CD4-positive, alpha-beta memory T cell (primary cell): ENCODE measurements around the gene MRM2. TPM values are rescaled to one million over a fixed set of nuclear protein-coding genes. Genes with fewer than 3 reads are reported as not detected.

ENCODE experiments used
- CTCF ChIA-PET: fragments of 350-600 bp; sonication (Branson Sonifier 250); formaldehyde crosslinking; loops from one replicate; lab custom pipeline; 2021; ENCODE audit warnings: inconsistent platforms; ENCODE audit not compliant: partially characterized antibody; lab: Charles Lee
- POLR2A ChIA-PET: fragments of 350-600 bp; sonication (Branson Sonifier 250); formaldehyde crosslinking; loops from one replicate; lab custom pipeline; 2021; ENCODE audit not compliant: partially characterized antibody; lab: Charles Lee
- DNase-seq, 5 donors: peaks; one replicate each; pipeline versions ENCODE4 v3.0.0 to v3.0.0-alpha.2; 2020 to 2022; ENCODE audit warnings: mixed read lengths in 1 of 5
- H3K27ac ChIP-seq: one replicate; pipeline ENCODE4 v1.7.0; 2013; ENCODE audit warnings: low read depth, low read length
- H3K27me3 ChIP-seq: 2 replicates; pipeline ENCODE4 v1.7.0; 2013; ENCODE audit warnings: mild to moderate bottlenecking, low read length, moderate library complexity; ENCODE audit not compliant: insufficient read depth
- H3K36me3 ChIP-seq: 2 replicates; pipeline ENCODE4 v1.7.0; 2013; ENCODE audit warnings: mild to moderate bottlenecking, low read length, moderate library complexity; ENCODE audit not compliant: insufficient read depth
- H3K4me1 ChIP-seq: 2 replicates; pipeline ENCODE4 v1.7.0; 2013; ENCODE audit warnings: mild to moderate bottlenecking, low read length, moderate library complexity; ENCODE audit not compliant: insufficient read depth
- H3K4me3 ChIP-seq, 2 donors: one replicate each; pipeline ENCODE4 v1.7.0; 2013; ENCODE audit warnings: low read length in 2 of 2, mild to moderate bottlenecking in 1 of 2
- H3K9me3 ChIP-seq, 2 donors: one replicate each; pipeline ENCODE4 v1.7.0; 2013; ENCODE audit warnings: low read length in 2 of 2, control low read depth in 1 of 2; ENCODE audit not compliant: control insufficient read depth in 1 of 2
- H3K27ac Mint-ChIP-seq, 7 donors: one replicate each; pipeline ENCODE4 v1.8.0; 2020 to 2021; ENCODE audit warnings: mixed read lengths in 7 of 7, mild to moderate bottlenecking in 6 of 7, inconsistent platforms in 3 of 7, moderate library complexity in 3 of 7
- H3K27me3 Mint-ChIP-seq, 2 donors: one replicate each; pipeline ENCODE4 v1.8.0; 2020 to 2021; ENCODE audit warnings: mixed read lengths in 2 of 2
- H3K36me3 Mint-ChIP-seq, 2 donors: one replicate each; pipeline ENCODE4 v1.8.0; 2020 to 2021; ENCODE audit warnings: mixed read lengths in 2 of 2, inconsistent platforms in 1 of 2, mild to moderate bottlenecking in 1 of 2
- H3K4me1 Mint-ChIP-seq, 4 donors: one replicate each; pipeline ENCODE4 v1.8.0; 2020 to 2021; ENCODE audit warnings: mixed read lengths in 4 of 4, mild to moderate bottlenecking in 1 of 4
- H3K4me3 Mint-ChIP-seq, 8 donors: one replicate each; pipeline ENCODE4 v1.8.0; 2020 to 2021; ENCODE audit warnings: mixed read lengths in 8 of 8, mild to moderate bottlenecking in 7 of 8, moderate library complexity in 6 of 8, inconsistent platforms in 3 of 8
- H3K9me3 Mint-ChIP-seq, 8 donors: one replicate each; pipeline ENCODE4 v1.8.0; 2020 to 2021; ENCODE audit warnings: mixed read lengths in 8 of 8, mild to moderate bottlenecking in 5 of 8, inconsistent platforms in 3 of 8, moderate library complexity in 1 of 8
- intact Hi-C: fragments of 100-400 bp; cut with micrococcal nuclease; formaldehyde crosslinking; loops from one replicate; pipeline ENCODE4 v1.15.1; 2023
- polyA plus RNA-seq, 2 donors: library from polyadenylated mRNA; unstranded; fragments of 300-500 nt; fragmentation: Illumina TruSeq; gene quantifications; one replicate each; pipeline ENCODE4 v1.2.3, GENCODE V29; 2021
- total RNA-seq, 2 experiments: library from RNA; stranded (reverse); gene quantifications; one replicate each; pipeline ENCODE4 v1.2.3, GENCODE V29; 2021

Gene MRM2
- total and polyA plus RNA-seq, 4 experiments from 2014 or later, result 17.4 to 32.9 (median 24.0) TPM

DNA sequence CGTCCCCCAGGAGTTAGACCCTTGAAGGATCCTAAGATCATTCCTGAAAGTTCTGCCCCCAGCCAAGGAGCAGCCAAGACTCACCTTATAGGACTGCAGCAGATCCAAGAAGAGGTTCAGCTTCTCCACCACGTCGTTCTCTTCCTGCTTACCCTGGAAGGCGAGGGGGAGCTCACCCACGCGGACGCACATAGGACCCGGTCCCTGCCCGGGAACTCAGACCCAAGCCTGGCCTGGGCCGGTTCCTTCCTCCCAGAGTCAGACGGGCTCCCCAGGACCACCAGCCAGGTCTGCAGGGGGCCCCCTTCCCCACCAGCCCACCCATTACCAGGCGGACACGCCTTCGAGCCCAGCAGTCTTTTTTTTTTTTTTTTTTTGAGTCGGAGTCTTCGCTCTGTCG is 15.6 kb upstream of the MRM2 start:
- Histone ChIP-seq H3K36me3 (no peaks in the 10 kb centered on the region), H3K9me3 (no peaks in the 10 kb centered on the region), H3K4me1 (no peaks in the 10 kb centered on the region), H3K27ac (no peak overlapping the region), H3K4me3 (no peak overlapping the region), H3K27me3 (no peaks in the 10 kb centered on the region)
- no peaks in the 10 kb centered on the region for H3K27me3 Mint-ChIP-seq
- H3K27ac Mint-ChIP-seq, result no peak overlapping the region
- peaks cover 3 to 10% of the 10 kb centered on the region in 2 donors for H3K36me3 Mint-ChIP-seq
- H3K9me3 Mint-ChIP-seq, result no peaks in the 10 kb centered on the region
- ChIA-PET CTCF (no interaction called here), POLR2A (no interaction called here)
- H3K4me1 Mint-ChIP-seq, result peaks cover 2 to 21% (median 8%) of the 10 kb centered on the region in 4 donors
- no peak overlapping the region for H3K4me3 Mint-ChIP-seq
- DNase-seq, result no peak
- intact Hi-C loops, result no loop called here

DNA sequence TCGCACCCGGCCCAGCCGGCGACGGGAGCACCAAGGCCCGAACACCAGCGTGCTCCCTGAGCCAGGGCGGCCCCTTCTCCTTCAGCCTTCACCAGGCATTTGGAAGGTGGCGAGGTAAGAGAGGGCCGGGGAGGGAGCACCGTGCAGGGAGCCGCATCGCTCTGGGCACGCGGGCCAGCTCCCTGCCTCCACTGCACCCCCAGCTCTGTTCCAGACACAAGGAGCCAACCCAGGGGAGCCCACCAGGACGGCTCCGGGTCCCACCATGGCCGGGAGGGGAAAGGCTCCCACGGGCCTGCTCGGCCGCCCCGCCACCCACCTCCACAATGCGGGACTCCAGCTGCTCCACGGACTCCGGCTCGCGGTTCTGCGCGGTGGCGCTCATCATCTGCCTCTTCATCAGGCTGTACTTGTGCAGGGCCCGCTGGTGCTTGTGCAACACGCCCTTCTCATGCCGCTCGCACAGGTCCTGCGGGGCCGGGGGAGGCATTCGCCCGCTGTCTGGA is 15.1 kb upstream of the MRM2 start:
- Mint-ChIP-seq H3K4me3 (no peak overlapping the region), H3K36me3 (peaks cover 0 to 10% of the 10 kb centered on the region in 2 donors), H3K4me1 (peaks cover 2 to 16% (median 8%) of the 10 kb centered on the region in 4 donors), H3K27ac (no peak overlapping the region), H3K9me3 (no peaks in the 10 kb centered on the region), H3K27me3 (no peaks in the 10 kb centered on the region)
- H3K27me3 ChIP-seq, result no peaks in the 10 kb centered on the region
- H3K27ac ChIP-seq, result no peak overlapping the region
- no peaks in the 10 kb centered on the region for H3K36me3 ChIP-seq
- no peaks in the 10 kb centered on the region for H3K9me3 ChIP-seq
- DNase-seq, result no peak
- POLR2A ChIA-PET, result no interaction called here
- H3K4me3 ChIP-seq, result no peak overlapping the region
- H3K4me1 ChIP-seq, result no peaks in the 10 kb centered on the region
- CTCF ChIA-PET, result no interaction called here
- intact Hi-C loops, result no loop called here

DNA sequence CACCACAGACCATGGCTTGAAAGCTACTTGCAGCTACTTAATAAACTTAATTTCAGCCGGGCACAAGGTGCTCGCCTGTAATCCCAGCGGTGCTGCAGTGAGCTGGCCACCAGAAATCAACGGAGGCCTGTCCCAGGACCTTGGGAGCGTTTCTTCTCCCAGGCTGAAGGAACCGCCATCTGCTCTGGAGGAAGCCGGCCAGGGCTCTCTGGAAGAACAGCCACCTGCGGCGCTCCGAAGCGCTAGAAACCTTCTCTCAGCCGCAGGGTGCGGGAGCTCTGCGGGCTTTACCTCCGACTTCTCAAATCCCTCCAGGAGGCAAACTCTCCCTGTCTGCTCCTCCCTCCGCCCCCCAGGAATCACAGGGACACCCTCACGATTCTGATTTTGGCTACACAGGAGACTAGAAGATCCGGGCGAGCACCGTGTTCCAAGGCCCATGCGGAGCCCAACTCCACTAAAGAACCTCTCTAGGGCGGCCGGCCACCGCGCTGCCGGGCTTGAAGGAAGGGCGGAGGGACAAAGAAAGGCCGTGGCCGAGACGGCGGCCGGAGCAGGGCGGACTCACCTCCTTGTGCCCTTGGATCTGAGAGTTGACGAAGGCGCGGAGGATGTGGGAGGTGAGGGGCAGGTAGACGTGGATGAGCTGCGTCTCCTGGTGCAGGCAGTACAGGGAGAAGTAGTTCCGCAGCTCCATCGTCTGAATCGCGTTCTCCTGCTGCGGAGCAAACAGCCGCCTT is 14.5 kb upstream of the MRM2 start:
- Histone ChIP-seq H3K36me3 (no peaks in the 10 kb centered on the region), H3K27ac (no peak overlapping the region), H3K4me1 (no peaks in the 10 kb centered on the region), H3K4me3 (no peak overlapping the region), H3K9me3 (no peaks in the 10 kb centered on the region), H3K27me3 (no peaks in the 10 kb centered on the region)
- Mint-ChIP-seq H3K27ac (no peak overlapping the region), H3K36me3 (peaks cover 0 to 10% of the 10 kb centered on the region in 2 donors), H3K9me3 (no peaks in the 10 kb centered on the region), H3K27me3 (no peaks in the 10 kb centered on the region), H3K4me3 (no peak overlapping the region), H3K4me1 (peaks cover under 1 to 10% (median 3%) of the 10 kb centered on the region in 4 donors)
- CTCF ChIA-PET, result no interaction called here
- POLR2A ChIA-PET, result no interaction called here
- intact Hi-C loops, result no loop called here
- DNase-seq, result no peak

DNA sequence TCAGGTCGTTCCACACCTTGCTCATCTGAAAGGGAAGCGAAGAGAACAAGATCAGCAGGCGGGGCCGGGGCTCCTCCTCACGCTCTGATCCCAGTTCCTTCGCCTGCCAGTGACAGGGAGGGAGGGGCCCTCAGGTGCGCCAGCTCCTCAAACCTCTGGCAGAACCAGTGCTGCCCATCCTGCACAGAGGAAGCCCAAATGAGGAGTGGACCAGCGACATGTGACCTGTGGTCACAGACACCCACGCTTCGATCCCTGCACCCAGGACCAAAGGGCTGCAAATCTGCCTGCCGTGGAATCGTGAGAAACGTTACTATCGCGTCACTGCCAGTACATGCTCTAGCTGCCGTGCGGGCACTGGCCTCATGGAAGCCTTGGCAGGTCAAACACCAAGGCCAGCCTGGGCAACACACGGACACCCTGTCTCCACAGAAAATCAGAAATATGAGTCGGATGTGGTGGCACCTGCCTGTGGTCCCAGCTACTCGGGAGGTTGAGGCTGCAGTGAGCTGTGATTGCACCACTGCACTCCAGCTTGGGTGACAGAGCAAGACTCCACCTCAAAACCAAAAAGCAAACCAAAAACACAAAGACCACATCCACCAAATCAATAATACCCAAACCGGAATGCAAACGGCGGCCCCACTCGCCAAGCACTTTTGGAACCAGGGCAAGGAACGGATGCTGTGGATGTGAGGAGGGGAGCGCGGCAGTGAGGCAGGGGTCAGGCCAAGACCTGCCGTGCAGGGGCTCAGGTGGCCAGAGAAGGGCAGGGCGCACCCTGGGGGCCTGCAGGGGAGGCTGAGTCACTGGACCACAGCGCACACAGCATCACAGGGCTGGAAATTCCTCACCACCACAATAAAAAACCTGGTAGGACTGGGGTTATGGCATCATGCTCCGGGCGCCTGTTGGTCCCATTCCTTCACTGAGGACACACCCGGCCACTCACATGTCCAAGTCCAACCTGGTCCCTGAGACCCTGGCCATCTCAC is 13.4 kb upstream of the MRM2 start:
- POLR2A ChIA-PET, result interaction anchor here (1.6 kb wide), 1 partner anchor 315 kb away, joined by 3 read pairs; no protein-coding TSS in a partner anchor
- intact Hi-C loops, result no loop called here
- CTCF ChIA-PET, result interaction anchor here (0.6 kb wide), 1 partner anchor 699 kb away, joined by 3 read pairs; no protein-coding TSS in a partner anchor
- no peaks in the 10 kb centered on the region for H3K9me3 Mint-ChIP-seq
- H3K4me1 ChIP-seq, result no peaks in the 10 kb centered on the region
- no peak overlapping the region for H3K4me3 ChIP-seq
- H3K4me1 Mint-ChIP-seq, result peaks cover 0 to 8% (median 1%) of the 10 kb centered on the region in 4 donors
- no peak overlapping the region for H3K4me3 Mint-ChIP-seq
- H3K36me3 Mint-ChIP-seq, result peaks cover 0 to 10% of the 10 kb centered on the region in 2 donors
- DNase-seq, result no peak
- no peaks in the 10 kb centered on the region for H3K36me3 ChIP-seq
- no peaks in the 10 kb centered on the region for H3K27me3 ChIP-seq
- H3K27ac Mint-ChIP-seq, result no peak overlapping the region
- no peak overlapping the region for H3K27ac ChIP-seq
- H3K27me3 Mint-ChIP-seq, result no peaks in the 10 kb centered on the region
- H3K9me3 ChIP-seq, result no peaks in the 10 kb centered on the region

DNA sequence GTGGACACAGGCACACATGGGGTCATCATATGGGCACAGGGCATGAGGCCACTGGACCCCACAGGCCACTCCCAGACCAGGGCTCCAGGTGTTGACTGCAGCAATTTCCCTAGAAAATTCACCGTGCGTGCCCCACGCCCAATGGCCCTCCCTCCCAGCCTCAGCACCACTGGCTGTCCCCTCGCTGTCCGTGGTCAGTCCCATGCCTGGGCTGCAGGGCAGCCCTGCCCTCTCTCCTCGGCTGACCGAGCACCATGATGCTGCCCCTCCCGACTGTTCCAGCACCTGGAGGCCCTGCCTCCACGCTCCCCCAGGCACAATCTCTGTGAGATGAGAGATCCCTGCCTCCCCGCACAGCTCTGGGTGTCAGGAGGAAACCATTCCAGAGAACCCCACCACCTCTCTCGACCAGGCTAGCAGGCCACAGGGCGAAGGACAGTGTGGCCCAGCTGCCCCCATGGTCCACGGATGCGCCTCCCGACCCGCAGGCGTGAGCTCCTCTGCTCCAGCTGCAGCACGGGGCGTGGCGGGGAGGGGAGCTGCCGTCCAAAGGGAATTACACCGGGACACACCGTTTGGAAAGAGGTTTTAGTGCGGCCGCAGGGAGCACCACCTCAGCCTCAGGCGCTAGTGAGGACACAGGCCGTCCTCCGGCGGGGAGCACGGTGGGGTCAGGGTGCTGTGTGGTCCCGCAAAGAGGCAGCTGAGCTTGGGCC is 12.6 kb upstream of the MRM2 start:
- intact Hi-C loops, result no loop called here
- ChIA-PET POLR2A (interaction anchor here (1.6 kb wide), 1 partner anchor 314 kb away, joined by 3 read pairs; no protein-coding TSS in a partner anchor), CTCF (interaction anchor here (0.6 kb wide), 1 partner anchor 698 kb away, joined by 3 read pairs; no protein-coding TSS in a partner anchor)
- H3K9me3 Mint-ChIP-seq, result no peaks in the 10 kb centered on the region
- H3K4me1 ChIP-seq, result no peaks in the 10 kb centered on the region
- H3K9me3 ChIP-seq, result no peaks in the 10 kb centered on the region
- no peak overlapping the region for H3K4me3 ChIP-seq
- H3K4me3 Mint-ChIP-seq, result no peak overlapping the region
- H3K4me1 Mint-ChIP-seq, result peaks cover 0 to 9% (median 3%) of the 10 kb centered on the region in 4 donors
- no peak overlapping the region for H3K27ac Mint-ChIP-seq
- no peak overlapping the region for H3K27ac ChIP-seq
- no peaks in the 10 kb centered on the region for H3K36me3 ChIP-seq
- H3K27me3 ChIP-seq, result no peaks in the 10 kb centered on the region
- H3K27me3 Mint-ChIP-seq, result no peaks in the 10 kb centered on the region
- peaks cover 0 to 10% of the 10 kb centered on the region in 2 donors for H3K36me3 Mint-ChIP-seq
- no peak for DNase-seq

DNA sequence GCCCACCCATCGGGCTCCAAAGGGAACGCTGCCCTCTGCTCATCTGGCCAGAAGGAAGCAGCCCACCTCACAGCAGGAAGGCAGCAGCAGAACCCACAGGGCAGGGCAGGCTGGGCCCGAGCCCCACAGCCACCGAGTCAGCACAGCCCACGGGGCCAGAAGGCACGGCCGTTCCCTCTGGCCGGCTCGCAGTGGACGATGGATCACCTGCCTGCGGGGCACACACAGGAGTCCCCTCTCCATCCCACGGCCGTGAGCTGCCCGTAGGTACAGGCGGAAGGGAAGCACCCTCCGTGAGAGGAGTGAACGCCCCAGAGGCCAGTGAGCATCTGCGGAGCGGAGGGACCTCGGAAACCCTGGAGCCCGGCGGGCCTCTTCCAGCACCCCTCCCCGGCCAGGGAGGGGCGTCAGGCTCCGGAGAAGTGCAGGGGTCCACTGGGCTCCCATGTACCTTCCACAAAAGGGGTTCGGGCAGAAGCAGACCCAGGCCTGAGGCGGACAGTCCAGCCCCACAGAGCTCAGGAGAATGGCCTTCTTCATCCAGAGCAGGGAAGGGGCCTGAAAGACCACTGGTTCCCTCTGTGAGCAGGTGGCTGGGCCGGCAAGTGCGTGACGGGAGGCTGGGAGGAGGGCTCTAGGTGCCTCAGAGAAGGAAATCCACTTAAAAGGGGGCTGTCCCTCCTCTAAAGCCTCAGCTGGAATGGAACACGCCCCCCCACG is 11.7 kb upstream of the MRM2 start:
- intact Hi-C loops, result no loop called here
- no peaks in the 10 kb centered on the region for H3K9me3 Mint-ChIP-seq
- DNase-seq, result no peak
- Histone ChIP-seq H3K4me3 (no peak overlapping the region), H3K36me3 (no peaks in the 10 kb centered on the region), H3K4me1 (peaks cover 8% of the 10 kb centered on the region), H3K9me3 (no peaks in the 10 kb centered on the region), H3K27ac (no peak overlapping the region), H3K27me3 (no peaks in the 10 kb centered on the region)
- ChIA-PET POLR2A (interaction anchor here (1.6 kb wide), 1 partner anchor 313 kb away, joined by 3 read pairs; no protein-coding TSS in a partner anchor), CTCF (no interaction called here)
- no peak overlapping the region for H3K4me3 Mint-ChIP-seq
- H3K27ac Mint-ChIP-seq, result no peak overlapping the region
- peaks cover 7 to 17% (median 10%) of the 10 kb centered on the region in 4 donors for H3K4me1 Mint-ChIP-seq
- H3K36me3 Mint-ChIP-seq, result peaks cover 3 to 14% of the 10 kb centered on the region in 2 donors
- no peaks in the 10 kb centered on the region for H3K27me3 Mint-ChIP-seq
